Left cardiac atrium (tissue), 4 donors: ENCODE data around the gene RFWD3. TPM values are rescaled to one million over a fixed set of nuclear protein-coding genes. Genes with fewer than 3 reads are reported as not detected.
"Not testable (repeated sequence)": the region's sequence is repeated elsewhere in the genome, so short reads cannot be mapped to it uniquely, and the experiment has no call there.

Source experiments
- ATAC-seq, 2 donors: fragments of 200-7000 bp; cut with Tn5 transposase; one replicate each; pipeline ENCODE4 v1.9.1; 2020; ENCODE audit warnings: mild to moderate bottlenecking in 2 of 2, moderate library complexity in 2 of 2
- DNase-seq: peaks from one replicate; pipeline ENCODE4 v3.0.0-alpha.2; 2020
- intact Hi-C, 2 donors: fragments of 100-400 bp; cut with DNase I; formaldehyde crosslinking; loops; one replicate each; pipeline versions ENCODE4 v1.14.1 to v1.15.1; 2022 to 2023
- total RNA-seq, 2 donors: library from RNA; stranded (reverse); fragmentation: NEBNext Ultra II Directional; extraction: Animal tissue kit (Norgen Biotek cat#: 25700); gene quantifications; one replicate each; pipeline ENCODE4 v1.2.1, GENCODE V29; 2021
- donor health status: DM: no; HTN: yes; CAD: no.
- donor health status: DM: no; HTN: yes; CAD: no; lungs with severe emphysema.
- donor health status: DM: yes; HTN: yes; CAD: no.
- donor health status: Dilated cardiomyopathy.

Gene RFWD3
- total RNA-seq, 2 donors from 2014 or later = 7.2 to 8.8 TPM

- no peak for ATAC-seq
- DNase-seq = no peak
- intact Hi-C loops = no loop called here
Observed at GRCh38 chr16:74673876-74674275, 7.2 kb upstream of the RFWD3 start.

DNA sequence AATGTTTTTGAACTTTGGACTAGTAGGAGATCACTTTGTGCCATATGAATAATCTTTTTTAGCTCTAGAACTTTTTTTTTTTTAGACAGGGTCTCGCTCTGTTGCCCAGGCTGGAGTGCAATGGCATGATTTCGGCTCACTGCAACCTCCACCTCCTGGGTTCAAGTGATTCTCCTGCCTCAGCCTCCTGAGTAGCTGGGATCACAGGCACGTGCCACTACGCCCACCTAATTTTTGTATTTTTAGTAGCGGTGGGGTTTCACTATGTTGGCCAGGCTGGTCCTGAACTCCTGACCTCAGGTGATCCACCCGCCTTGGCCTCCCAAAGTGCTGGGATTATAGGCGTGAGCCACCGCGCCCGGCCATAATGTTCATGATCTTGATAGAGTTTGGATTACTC, 2.2 kb upstream of the RFWD3 start:
- intact Hi-C loops, DNase-seq, ATAC-seq: not testable (repeated sequence)

DNA sequence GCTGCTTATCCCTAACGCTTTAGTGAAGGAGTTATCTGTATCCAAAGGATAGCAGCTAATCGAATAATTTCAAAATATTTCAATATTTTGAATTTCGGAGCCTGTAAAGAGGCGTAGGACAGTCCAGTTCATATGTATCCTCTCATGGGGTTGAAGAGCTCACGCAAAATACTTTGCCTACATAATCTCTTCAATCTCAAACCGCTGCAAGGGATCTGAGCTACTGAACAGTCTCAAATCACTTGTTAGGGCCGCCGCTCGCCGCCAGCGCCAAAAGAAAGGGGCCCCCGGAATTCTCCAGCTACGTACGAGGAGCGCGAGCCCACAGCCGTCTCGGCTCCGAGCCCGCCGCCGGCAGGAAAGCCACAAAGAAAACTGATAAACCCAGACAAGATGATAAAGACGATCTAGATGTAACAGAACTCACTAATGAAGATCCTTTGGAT, 601 bp upstream of the RFWD3 start:
- peak in 1 of 2 donors; percentile 22 for ATAC-seq
- peak; percentile 41 for DNase-seq
- intact Hi-C loops = no loop called here

DNA sequence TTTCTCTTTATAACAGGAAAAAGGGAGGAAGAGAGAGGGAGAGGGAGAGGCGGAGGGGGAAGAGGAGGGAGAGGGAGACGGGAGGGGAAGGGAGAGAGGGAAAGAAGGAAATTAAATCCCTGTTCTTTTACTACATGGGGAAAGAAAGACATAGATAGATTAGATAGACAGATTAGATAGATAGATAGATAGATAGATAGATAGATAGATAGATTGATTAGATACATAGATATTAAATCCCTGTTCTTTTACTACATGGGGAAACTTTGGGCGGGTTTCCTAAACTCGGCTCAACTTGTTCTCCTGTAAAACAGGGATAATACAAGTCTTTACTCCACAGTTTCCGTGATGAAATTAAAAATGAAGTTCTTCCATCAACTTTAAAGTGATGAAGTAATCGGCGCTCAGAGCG, 661 bp downstream of the RFWD3 start:
- intact Hi-C loops = no loop called here

DNA sequence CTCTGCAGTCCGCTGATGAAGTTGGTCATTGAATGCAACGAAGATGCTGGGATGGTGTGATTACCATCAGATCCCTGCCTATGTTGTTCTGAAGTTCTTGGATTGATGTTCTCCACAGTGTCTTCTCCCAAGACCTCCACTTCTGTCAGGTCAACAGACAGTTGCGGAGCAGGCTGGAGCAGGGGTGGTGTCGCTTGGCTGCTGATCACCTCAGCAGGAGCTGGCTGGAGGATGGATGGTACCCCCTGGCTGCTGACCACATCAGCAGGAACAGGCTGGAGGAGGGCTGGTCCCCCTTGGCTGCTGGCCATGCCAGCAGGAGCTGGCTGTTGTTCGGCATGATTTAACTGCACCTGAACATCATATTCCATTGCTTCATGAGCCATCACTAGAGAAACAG, 5.6 kb downstream of the RFWD3 start:
- DNase-seq (no peak), ATAC-seq (no peak)
- intact Hi-C loops = no loop called here

More for the DNA sequence above, 661 bp downstream of the RFWD3 start:
- DNase-seq (no peak), ATAC-seq (no peak)

DNA sequence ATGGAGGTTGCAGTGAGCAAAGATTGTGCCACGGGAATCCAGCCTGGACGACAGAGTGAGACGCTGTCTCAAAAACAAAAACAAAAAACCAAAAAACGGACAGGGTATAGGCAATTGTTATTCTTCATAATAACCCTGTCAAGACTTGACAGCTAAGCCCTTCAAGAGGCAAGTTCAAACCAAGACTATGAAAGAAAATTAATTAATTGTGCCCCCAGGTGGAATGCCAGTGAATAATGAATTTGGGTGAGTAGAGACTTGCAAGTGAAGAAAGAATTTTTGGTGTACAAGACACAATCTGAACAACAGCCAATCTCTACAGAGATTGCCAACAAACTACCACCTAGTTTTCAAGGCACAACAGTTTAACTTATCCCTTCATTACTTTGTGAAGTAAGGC, 6.3 kb downstream of the RFWD3 start:
- DNase-seq (no peak), ATAC-seq (no peak)
- intact Hi-C loops = no loop called here

DNA sequence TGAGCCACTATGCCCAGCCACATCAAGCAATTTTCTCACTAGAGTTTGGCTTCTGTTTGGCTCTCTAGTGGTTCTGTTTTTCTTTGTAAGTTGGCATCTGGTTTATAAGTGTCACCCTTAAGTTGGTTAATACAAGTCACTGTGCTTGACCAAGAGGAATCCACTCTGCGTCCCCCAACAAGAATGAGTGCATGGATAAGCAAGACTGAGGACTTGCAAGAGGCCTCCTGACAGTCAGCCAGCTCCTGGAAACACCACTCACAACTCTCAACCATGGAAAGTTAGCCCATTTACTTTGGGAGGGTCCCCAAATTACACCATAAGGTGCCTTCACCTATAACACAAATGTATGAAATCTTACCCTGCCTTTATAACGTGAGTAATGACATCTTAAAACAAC, 7.6 kb downstream of the RFWD3 start:
- ATAC-seq = no peak
- intact Hi-C loops = no loop called here
- no peak for DNase-seq

- intact Hi-C loops = no loop called here
- ATAC-seq = no peak
- no peak for DNase-seq
Observed at GRCh38 chr16:74657870-74658642, 8.6 kb downstream of the RFWD3 start.

- ATAC-seq = no peak
- intact Hi-C loops = no loop called here
- DNase-seq = no peak
Observed at GRCh38 chr16:74654536-74655050, 12.1 kb downstream of the RFWD3 start.

DNA sequence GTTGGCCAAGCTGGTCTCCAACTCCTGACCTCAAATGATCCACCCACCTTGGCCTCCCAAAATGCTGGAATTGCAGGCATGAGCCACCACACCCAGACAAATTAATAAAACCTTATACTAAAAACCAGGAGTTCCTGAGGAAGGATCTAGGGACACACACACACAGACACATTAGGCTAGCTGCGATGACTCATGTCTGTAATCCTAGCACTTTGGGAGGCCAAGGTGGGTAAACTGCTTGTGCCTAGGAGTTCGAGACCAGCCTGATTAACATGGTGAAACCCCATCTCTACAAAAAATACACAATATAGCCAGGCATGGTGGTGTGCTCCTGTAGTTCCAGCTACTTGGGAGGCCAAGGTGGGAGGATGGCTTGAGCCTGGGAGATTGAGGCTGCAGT, 13.8 kb downstream of the RFWD3 start:
- ATAC-seq, DNase-seq, intact Hi-C loops: not testable (repeated sequence)

GRCh38 chr16:74652249-74652648, 14.4 kb downstream of the RFWD3 start:
- DNase-seq (no peak), ATAC-seq (no peak)
- intact Hi-C loops = no loop called here

DNA sequence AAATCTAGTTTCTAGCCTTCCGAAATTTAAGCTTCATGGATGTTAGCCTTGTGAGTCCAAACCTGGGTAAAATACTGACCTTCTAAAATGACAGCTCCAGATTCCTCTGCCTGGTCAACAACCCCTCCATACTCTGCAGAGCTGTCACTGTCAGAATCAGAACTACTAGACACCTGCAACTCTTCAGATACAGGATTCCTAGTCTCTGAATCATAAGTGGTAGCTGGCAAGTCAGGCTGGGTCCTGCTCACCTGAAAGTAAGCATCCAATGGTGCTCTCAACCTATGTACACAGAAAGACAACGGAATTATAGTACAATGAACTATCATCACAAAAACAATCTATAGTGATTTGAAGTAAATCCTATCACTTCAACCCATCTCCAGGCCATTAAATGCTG, 14.8 kb downstream of the RFWD3 start:
- intact Hi-C loops = no loop called here
- ATAC-seq = no peak
- no peak for DNase-seq

DNA sequence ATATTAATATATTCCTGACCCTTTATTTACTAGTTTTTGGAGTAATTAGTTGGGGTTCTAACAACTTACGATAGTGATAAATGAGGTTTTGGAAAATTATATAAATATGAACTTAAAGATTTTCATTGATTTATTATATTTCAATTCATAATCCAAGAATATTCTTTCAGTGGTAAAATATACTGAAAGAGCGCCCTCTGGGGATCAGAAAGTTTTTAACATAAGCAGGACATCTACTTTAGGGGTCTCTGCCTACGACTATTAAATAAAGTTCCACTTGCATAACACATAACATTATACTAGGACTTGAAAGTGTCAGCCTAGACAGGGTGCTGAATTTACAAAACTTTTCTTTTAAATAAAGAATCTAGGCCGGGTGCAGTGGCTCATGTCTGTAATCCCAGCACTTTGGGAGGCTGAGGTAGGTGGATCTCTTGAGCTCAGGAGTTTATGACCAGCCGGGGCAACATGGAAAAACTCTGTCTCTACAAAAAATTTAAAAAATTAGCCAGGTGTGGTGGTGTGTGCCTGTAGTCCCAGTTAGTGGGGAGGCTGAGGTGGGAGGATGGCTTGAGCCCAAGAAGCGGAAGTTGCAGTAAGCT, 15.6 kb downstream of the RFWD3 start:
- intact Hi-C loops = no loop called here
- ATAC-seq = no peak
- DNase-seq = no peak

DNA sequence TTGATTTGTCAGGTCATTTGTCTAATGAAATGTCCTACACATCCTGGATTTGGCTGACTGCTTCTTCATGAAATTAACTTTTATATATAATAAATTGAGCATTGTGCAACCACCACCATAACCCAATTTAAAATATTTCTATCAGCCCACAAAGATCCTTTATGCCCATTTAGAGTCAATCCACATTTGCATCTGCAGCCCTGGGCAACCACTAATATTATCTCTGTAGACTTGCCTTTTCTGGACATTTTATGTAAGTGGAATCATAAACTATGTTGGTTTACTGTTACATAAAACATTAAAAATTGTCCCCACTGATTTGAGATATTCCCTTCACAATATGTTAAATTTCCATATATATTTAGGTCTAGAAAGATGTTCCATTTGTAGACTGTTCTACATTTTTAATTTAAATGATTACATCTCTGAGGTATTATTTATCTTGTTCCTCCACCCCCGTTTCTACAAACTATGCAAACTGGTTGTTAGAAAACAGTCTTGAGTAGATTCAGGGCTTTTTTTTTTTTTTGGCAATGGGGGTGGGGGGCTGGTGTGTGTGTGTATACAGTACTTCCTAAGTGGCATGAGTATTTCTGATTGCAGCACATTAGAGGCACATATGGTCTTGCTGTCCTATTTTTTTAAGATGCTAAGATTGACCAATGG, 16.7 kb downstream of the RFWD3 start:
- intact Hi-C loops = no loop called here
- no peak for DNase-seq

DNA sequence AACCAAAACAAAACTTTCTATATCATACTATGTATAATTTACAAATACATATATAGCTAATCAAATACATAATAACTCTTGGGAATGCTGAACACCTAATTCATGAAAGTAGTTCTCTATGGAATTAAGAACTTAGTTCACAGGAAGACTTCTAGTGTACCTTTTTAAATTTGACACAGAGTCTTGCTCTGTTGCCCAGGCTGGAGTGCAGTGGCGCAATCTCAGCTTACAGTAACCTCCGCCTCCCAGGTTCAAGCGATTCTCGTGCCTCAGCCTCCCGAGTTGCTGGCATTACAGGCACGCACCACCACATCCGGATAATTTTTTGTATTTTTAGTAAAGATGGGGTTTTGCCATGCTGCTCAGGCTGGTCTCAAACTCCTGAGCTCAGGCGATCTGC, 24.7 kb downstream of the RFWD3 start:
- intact Hi-C loops = no loop called here
- ATAC-seq = no peak
- no peak for DNase-seq

More for the DNA sequence above, 16.7 kb downstream of the RFWD3 start:
- no peak for ATAC-seq

- intact Hi-C loops = no loop called here
- no peak for DNase-seq
- ATAC-seq = no peak
Observed at GRCh38 chr16:74637742-74638453, 28.8 kb downstream of the RFWD3 start.

DNA sequence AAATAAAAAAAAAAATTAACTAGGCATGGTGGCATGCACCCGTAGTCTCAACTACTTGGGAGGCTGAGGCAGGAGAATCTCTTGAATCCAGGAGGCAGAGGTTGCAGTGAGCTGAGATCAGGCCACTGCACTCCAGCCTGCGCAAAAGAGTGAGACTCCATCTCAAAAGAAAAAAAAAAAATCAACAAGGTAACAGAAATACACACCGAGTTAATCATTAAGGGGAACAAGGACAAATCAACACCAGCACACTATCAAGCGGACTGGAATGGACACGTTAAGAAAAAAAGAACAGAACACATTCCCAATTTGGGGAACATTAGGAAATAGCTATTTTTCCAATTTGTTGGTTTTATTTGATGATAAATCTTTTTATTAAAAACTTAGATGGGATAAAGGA, 31.4 kb downstream of the RFWD3 start:
- ATAC-seq (no peak), DNase-seq (no peak)
- intact Hi-C loops = no loop called here

- DNase-seq = no peak
- intact Hi-C loops = no loop called here
- no peak for ATAC-seq
Observed at GRCh38 chr16:74633686-74634085, 33.0 kb downstream of the RFWD3 start.

DNA sequence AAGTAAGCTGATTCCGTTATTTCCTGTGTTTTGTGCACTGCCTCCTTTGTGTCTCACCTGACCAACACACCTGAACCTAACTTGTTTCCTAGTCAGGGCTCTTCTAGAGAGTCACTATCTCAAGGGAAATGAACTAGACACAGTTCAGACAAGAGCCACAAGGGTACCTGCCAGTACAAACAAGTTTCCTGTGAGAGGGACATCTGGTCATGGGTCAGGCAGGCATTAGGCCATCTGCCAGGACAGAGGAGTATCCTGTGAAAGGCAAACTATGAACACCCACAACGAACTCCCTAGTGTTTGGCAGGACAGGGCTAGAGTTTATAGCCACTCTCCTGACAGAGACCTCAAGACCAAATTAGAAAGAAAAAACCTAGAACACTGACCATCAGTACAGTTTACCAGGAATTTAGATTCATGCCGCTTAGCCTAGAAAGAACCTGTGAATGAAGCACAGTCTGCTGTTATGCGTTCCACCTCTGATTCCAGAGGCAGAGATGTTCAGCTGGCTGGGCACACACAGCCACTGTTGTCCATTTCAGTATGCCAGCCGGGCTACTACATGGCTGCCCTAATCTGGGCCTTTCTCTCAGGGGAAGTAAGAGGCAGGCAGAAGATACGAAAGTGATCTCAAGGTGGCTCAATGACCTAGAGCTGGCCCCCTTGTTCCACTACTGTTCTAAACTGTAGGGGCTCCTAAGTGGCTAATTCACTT, 39.0 kb downstream of the RFWD3 start:
- DNase-seq (no peak), ATAC-seq (peak; percentile 19 to 62)
- intact Hi-C loops = loop anchor here in 1 of 2 donors (10.0 kb wide), 1 partner anchor 123 kb away; no protein-coding TSS in a partner anchor
